ENCODE data around the gene DISC1.

Gene DISC1

GRCh38 chr1:232020352-232020751 lies 393.8 kb downstream of the DISC1 start:
- no peak for DNase-seq

GRCh38 chr1:232029315-232029714 lies 402.7 kb downstream of the DISC1 start:
- DNase-seq: no peak

DNA sequence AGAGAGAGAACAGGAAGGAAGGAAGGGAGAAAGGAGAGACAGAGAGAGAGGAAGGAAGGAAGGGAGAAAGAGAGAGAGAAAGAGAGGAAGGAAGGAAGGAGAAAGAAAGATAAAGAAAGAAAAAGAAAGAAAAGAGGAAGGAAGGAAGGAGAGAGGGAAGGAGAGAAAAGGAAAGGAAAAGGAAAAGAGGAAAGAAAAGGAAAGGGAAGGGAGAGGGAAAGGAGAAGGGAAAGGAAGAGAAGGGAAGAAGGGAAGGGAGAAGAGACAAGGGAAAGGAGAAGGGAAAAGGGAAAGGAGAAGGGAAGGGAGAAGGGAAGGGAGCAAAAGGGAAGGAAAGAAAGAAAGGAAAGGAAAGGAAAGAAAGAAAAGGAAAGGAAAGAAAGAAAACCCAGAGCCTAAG lies 404.6 kb downstream of the DISC1 start:
- DNase-seq: no peak

DNA sequence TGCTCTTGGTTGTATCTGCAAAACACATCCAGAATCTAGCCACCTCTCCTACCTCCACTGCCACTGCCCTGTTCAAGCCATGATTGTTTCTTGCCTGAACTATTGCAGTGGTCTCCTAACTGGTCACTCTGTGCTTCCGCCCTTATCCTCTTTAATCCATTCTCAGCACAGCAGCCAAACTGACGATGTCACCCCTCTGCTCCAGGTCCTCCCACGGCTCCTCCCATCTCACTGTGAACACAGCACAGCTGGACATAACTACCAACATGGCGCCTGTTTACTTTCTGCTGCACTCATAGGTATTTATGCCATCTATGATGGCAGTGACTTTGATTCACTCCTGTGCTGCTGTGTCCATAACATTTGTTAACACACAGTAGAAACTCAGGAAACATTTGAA lies 406.7 kb downstream of the DISC1 start:
- no peak for DNase-seq

GRCh38 chr1:232034556-232034955 lies 408.0 kb downstream of the DISC1 start:
- no peak for DNase-seq

- DNase-seq: no peak
Observed at GRCh38 chr1:232036181-232036933, 409.8 kb downstream of the DISC1 start.

- no peak for DNase-seq
Observed at GRCh38 chr1:232037774-232038388, 411.3 kb downstream of the DISC1 start.

- DNase-seq: no peak
Observed at GRCh38 chr1:232038706-232039677, 412.4 kb downstream of the DISC1 start.

DNA sequence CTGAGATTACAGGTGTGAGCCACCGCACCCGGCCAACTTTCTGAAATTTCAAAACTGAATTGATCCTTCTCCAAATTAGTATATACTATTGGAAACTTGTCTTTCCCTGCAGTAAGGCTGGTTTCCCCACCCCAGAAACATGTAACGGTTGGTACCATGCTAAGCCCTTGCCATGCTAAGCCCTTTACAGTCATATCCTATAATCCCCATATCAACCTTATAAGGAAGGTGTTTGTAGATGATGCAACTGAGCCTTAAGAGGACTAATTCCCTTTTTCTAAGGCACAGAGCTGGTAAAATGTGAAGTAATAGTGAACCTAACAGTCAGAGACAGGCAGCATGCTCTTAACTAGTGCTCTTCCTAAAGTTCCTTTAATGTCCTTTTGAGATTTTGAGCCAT lies 413.7 kb downstream of the DISC1 start:
- no peak for DNase-seq

GRCh38 chr1:232044728-232045127 lies 418.1 kb downstream of the DISC1 start:
- no peak for DNase-seq

DNA sequence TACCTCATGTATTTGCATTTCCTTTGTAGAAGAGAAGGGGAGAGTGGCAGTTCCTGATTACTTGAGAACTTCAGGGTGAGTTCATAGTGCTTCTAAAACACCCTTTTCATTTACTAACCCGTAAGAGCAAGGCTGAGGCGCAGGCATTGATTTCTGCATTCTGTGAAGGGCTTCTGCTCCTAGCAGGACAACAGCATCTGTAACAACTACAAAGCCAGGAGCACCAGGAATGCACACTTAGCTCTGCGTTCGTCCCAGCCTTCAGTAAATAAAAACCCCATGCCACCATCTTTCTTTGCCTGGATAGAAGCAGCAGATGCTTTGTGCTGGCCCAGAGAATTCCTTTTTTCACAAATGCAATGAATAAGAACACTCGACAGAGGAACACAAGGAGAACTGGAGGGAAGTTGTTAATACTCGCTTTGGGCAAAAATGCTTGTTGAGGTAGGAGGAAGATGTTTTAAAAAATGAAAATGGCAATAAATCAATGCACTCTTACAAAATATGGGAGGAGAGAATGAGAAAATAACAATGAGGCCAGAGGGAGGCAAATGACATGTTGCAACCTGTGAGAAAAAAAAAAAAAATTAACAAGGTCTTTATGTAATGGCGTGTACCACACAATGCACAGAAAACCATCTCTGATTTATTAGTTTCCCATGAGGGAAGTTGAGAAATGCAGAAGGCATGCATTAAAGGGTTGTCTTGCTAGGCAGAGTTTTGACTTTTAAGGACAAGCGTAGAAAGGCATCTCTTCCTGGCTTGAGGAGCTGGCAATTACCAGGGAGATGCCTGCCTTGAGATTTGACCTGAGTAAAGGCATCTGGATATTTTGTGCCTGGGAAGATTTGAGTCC lies 418.8 kb downstream of the DISC1 start:
- DNase-seq: no peak

DNA sequence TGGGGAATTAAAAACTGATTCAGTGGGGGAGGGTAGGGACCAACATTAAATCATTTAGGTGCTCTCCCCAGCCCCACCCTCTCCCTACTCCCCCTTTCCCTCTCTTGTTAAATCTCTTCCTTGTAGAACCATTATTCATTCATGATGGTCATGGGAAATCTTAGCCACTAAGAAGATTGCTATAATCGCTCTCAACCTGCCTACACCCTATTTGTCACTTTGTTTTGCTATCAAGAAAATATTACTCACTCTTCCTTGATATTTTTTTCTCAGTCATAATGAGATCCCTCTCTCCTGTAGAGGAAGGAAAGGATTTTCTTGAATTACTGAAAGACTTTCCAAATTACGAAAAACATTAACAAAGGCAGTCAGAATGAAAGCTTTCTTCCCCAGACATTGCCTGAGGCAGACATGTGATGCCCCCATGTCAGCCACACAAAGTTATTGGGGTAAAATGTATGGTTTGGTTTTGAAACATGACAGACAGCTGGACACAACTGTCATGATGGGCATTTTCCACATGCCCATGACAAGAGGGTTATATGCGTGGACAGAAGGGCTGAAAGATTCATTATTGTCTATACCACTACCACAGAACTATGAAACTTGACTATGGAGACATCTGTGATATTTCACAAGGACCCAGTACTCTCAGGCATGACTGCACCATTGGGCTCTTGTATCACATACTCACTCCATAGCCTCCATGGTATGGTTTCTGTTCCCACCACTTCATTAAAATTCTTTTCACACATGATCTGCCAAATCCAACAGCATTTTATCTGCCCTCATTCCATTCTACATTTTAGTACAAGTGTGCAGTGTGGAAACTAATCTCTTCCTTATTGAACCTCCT lies 420.1 kb downstream of the DISC1 start:
- no peak for DNase-seq

DNA sequence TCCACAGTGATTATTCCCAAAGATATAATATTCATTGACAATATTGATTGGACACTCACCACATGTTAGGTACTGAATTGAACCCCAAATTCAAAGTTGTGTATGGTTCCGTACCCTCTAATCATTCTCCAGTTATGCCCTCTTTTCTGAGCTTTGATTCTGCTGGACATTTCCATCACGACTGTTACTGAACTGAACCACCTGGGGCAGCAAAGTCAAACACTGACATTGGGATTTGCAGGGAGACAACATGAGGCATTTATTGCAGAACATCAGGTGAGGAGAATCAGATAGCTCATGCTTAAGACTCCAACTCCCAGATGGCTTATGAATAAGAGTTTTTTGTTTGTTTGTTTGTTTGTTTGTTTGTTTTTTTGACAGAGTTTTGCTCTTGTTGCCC lies 420.9 kb downstream of the DISC1 start:
- no peak for DNase-seq

DNA sequence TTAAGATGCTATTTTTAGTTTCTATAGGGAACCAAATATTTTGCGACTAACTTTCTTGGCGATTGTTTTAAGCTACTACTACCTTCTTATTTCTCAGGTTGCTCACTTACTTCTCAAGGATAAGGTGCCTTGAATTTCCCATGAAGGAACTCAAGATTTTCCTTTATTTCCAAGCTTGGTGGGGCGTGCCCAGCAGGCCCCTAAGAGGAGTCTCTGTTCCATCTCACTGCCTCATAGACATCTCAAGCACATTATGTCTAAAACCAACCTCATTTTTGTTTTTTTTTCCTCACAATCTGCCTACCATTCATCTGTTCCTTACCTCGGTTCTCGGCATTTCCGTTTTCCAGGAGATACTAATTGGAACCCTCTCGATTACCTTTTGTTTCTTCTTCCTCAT lies 421.9 kb downstream of the DISC1 start:
- no peak for DNase-seq

- no peak for DNase-seq
Observed at GRCh38 chr1:232049335-232049734, 422.7 kb downstream of the DISC1 start.

DNA sequence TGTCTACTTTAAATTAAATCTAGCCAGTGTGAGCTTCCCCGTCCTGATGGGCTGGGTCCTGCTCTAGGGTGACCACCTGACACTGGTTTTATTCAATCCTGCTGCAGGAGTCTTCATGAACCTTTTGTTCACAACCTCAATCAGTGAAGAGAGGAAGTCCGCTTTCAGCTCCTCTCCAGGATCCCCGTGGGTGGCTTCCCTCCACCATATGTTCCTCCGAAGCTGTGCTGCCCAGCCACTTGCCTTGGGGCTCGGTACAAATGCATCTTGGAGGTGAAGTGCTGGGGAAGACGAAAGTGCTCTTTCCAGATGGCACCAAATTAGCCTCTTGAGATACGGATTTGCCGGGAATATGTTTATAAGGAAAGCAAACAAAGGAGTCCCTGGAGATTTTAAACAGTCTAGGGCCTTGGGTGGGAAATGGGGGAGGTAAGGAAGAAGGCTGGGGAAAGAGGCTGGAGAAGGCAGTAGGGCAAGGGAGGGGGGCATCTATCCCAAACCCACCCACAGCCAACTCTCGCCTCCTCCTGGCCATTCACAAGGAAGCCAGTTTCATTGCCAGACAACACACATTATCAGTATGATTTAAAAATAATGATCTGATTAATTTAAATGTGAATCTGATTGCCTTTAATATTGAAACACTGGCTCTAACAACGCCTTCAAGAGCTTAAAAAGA lies 430.8 kb downstream of the DISC1 start:
- no peak for DNase-seq

DNA sequence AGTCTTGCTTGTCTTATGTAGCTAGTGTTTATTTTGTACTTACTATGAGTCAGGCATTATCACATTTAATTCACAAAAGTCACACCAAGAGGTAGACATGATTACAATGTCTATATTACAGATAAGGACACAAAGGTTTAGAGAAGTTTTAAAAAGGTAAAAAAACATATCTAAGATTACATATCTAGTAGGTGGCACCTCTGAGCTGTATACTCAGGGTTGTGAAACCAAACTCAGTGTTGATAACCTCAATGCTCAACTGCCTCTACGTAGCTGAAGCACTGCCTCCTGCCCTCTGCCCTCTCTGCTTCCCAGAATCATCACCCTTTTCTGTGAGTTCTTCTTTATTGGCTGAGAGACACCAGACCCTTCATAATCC lies 431.3 kb downstream of the DISC1 start:
- DNase-seq: no peak

- DNase-seq: no peak
Observed at GRCh38 chr1:232059726-232060374, 433.3 kb downstream of the DISC1 start.

DNA sequence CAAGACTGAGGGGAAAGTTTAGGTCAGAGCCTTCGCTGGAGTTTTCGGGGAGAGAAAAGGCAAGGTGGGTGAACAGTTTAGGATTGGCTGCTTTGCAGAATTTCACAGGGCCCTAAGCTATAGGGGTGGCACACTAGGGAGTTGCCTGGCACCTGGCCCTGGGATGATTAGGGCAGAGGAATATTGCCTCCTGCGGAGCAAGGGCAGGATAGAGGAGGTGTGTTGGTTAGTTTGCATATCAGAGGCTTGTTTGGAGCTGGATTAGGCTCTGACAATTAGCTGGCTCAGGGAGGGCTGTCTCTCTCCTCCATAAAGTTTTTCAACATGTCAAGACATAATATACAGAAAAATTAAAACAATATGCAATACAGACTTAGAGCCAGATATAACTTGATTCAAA lies 436.4 kb downstream of the DISC1 start:
- no peak for DNase-seq

- no peak for DNase-seq
Observed at GRCh38 chr1:232066521-232066920, 439.9 kb downstream of the DISC1 start.

GRCh38 chr1:232074265-232074664 lies 447.7 kb downstream of the DISC1 start:
- no peak for DNase-seq
